Myocyte (in vitro differentiated cells): Measurements from ENCODE around the gene NAGS. TPM values are rescaled to one million over a fixed set of nuclear protein-coding genes. Genes with fewer than 3 reads are reported as not detected.
"Not testable (repeated sequence)": the region's sequence is repeated elsewhere in the genome, so short reads cannot be mapped to it uniquely, and the experiment has no call there.

ENCODE experiments used
- DNase-seq: peaks from one replicate; pipeline ENCODE4 v3.0.0-alpha.2; 2012; ENCODE audit warnings: low read depth
- total RNA-seq: library from RNA; depleted of rRNA; stranded (reverse); fragments of >200 nt; gene quantifications from 2 replicates; pipeline ENCODE4 v1.2.3, GENCODE V29; 2014

The NAGS gene
- total RNA-seq, 1 donor from 2014 or later, result 0.40 TPM

GRCh38 chr17:44038604-44039011, 34.2 kb downstream of the NAGS start:
- DNase-seq, result peak; percentile 85

DNA sequence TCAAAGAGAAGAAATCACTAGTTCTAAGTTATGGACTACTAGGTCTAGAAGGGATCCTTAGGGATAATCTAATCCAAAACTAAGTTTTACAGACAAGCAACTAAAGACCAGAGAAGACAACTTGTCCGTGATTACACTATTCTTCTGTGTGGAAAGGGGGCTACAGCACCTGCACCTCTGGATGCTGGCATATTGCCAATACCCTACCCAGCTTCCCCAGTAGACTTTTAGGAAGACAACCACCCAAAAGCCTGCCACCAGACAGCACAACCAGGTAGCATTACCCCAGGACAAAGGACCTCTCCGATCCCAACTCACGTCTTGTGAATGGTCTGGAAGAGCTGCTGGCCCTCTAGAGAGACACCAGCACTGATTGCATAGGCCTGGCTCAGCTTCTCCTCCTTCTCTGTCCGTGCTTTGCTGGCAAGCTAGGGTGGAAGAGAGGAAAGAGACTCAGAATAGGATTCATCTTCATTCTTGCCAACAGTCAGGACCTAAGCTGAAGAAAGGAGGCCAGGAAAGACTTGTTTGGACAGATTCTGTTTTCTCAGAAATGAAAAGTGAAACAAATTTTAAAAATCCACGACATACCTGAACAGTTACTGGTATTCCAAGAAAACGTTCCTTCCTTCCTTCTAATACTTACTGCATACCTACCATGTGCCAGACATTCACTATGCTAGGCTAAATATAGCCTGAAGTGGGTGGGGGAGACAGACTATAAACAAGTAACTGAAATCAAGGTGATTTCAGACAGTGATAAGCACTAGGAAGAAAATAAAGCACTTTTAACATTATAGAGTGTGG, 35.6 kb downstream of the NAGS start:
- DNase-seq, result no peak

- no peak for DNase-seq
These were observed 38.9 kb downstream of the NAGS start for GRCh38 chr17:44043272-44043696.

DNA sequence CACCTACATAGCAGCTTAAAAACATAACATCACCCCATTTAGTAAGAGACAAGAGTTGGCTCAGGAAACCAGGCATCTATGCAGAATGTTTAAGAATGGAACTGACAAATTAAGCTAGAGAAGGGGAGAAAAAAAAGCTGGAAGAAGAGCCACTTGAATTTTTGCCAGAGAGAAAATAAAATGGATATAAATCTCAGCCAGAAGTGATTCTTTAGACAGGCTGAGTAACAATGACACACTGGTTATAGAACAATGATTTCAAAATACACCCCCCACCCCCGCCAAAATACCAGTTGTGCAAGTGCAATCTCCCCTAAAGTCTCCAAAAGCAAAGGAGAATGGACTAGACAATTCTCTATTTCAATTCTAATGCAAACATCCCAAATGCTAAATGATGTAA, 39.6 kb downstream of the NAGS start:
- no peak for DNase-seq

- DNase-seq, result no peak
These were observed 41.1 kb downstream of the NAGS start for GRCh38 chr17:44045486-44045885.

GRCh38 chr17:44046893-44047292, 42.5 kb downstream of the NAGS start:
- not testable (repeated sequence) for DNase-seq

DNA sequence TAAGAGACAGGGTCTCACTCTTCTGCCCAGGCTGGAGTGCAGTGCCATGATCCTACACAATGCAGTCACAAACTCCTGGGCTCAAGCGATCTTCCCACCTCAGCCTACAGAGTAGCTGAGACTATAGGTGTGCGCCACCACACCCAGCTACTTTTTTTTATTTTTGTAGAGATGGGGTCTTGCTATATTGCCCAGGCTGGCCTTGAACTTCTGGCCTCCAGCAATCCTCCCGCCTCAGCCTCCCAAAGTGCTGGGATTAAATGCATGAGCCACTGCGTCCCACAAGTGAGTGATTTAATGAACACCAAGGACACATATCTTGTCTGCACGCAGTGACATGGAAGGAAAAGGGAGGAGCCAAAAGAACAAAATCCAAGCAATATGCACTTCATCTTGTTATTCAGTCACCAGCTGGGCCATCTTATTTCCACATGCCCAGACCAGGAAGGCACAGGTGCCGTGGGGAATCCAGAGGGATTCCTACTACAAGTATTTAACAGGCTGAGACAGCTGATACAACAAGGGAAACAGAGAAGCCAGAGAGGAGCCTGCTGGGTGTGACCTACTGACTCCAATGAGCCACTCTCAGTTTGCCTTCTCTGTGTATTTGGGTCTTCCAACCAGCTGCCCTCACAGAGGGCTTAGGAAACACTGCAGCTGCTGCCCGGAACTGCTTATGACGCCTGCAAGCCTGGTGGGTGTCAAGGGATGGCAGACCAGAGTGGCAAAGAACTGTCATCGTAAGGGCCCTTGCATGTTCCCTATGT, 45.1 kb downstream of the NAGS start:
- peak; percentile 99 for DNase-seq

DNA sequence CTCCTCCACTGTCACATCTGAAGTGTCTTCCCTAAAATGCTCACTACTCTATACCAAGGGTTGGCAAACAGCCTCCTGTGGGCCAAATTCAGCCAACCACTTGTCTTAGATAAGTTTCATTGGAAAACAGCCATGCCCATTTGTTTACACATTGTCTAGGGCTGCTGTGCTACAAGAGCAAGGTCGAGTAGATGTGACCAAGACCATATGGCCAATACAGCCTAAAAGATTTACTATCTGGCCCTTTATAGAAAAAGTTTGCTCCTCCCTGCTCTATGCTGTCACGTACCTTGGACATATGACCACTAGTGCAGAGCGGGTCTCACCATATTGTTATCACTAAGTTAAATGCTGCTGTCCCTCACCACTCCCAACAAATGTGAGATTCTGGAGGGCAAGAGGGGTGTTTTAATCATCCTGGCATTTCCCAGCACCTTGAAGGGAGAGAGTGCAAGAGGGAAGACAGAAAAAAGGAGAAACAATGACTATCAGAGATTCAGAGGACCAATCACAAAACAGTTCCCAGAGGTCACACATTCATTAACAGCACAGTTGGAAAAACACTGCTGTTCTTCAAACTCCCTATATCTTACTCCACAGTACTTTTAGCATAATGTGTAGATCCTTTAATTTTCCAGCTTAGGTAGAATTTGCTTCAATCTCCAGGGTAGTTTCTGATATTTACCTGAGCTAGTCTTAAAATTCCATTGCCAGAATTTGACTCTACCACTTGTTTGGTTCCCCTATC, 48.9 kb downstream of the NAGS start:
- no peak for DNase-seq

Other genes with a start within 250 kb of the NAGS start
- gene SOST, start 245.8 kb upstream of the NAGS start, total RNA-seq, result not detected in 2 replicates
- 103 and 104 TPM in 2 replicates for gene DUSP3, start 225.6 kb upstream of the NAGS start, total RNA-seq
- not detected in 2 replicates for gene CFAP97D1, start 224.2 kb upstream of the NAGS start, total RNA-seq
- gene MPP3, start 171.5 kb upstream of the NAGS start, total RNA-seq, result 5.4 and 5.5 TPM in 2 replicates
- gene CD300LG, start 157.4 kb upstream of the NAGS start, total RNA-seq, result not detected in 2 replicates
- gene MPP2, start 97.1 kb upstream of the NAGS start, total RNA-seq, result 0.96 and 2.3 TPM in 2 replicates
- not detected in 2 replicates for gene PPY, start 62.1 kb upstream of the NAGS start, total RNA-seq
- gene PYY, start 50.7 kb upstream of the NAGS start, total RNA-seq, result 0.19 TPM in 1 of 2 replicates, not detected in the other
- 36.8 and 40.6 TPM in 2 replicates for gene TMEM101, start 10.3 kb downstream of the NAGS start, total RNA-seq
- 34.1 and 40.2 TPM in 2 replicates for gene LSM12, start 62.0 kb downstream of the NAGS start, total RNA-seq
- gene G6PC3, start 66.1 kb downstream of the NAGS start, total RNA-seq, result 39.5 and 44.6 TPM in 2 replicates
- 646 and 649 TPM in 2 replicates for gene HDAC5, start 119.0 kb downstream of the NAGS start, total RNA-seq
- 0.45 and 1.4 TPM in 2 replicates for gene HROB, start 137.3 kb downstream of the NAGS start, total RNA-seq
- gene ASB16, start 166.1 kb downstream of the NAGS start, total RNA-seq, result 4.0 and 7.8 TPM in 2 replicates
- 28.1 and 28.6 TPM in 2 replicates for gene TMUB2, start 182.3 kb downstream of the NAGS start, total RNA-seq
- gene ATXN7L3, start 195.3 kb downstream of the NAGS start, total RNA-seq, result 55.4 and 60.5 TPM in 2 replicates
- 45.7 and 65.8 TPM in 2 replicates for gene UBTF, start 215.1 kb downstream of the NAGS start, total RNA-seq